ENCODE data around the gene CCT3. TPM values are rescaled to one million over a fixed set of nuclear protein-coding genes. Genes with fewer than 3 reads are reported as not detected.

Gene CCT3
- total RNA-seq, 1 experiment from 2014 or later: 619 TPM

DNA sequence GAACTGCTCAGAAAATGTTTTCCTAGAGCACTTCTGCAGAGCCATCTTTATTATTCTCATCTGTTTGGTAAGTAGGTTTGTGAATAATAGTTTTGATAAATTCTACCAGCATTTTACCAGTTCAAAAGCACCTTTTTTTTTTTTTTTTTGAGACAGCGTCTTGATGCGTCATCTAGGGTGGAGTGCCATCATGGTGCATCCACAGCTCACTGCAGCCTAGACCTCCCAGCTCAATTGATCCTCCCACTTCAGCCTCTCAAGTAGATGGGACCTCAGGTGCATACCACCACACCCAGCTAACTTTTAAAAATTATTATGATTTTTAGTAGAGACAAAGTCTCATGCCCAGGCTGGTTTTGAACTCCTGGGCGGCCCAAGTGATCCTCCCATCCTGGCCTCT, 21.2 kb upstream of the CCT3 start:
- Histone ChIP-seq H3K4me1 (ENCODE audit: control insufficient read depth in 1 of 2, insufficient read depth in 2 of 2, low read length in 2 of 2) (peaks cover 13 to 17% of the 10 kb centered on the region in 2 experiments; a peak in 3 of 4 replicates), H4K20me1 (ENCODE audit: insufficient read depth) (no peaks in the 10 kb centered on the region), H2AFZ (ENCODE audit: low read depth, low read length, poor library complexity, severe bottlenecking) (no peak overlapping the region), H3K9me3 (ENCODE audit: control insufficient read depth in 1 of 2, insufficient read depth in 1 of 2, low read depth in 1 of 2, low read length in 2 of 2) (no peaks in the 10 kb centered on the region), H3K4me3 (replicated peaks in 1 of 2; ENCODE audit: low read depth in 1 of 2, low read length in 2 of 2) (no peak overlapping the region), H3K9ac (ENCODE audit: low read length) (no peak overlapping the region), H3K36me3 (ENCODE audit: control insufficient read depth in 1 of 2, insufficient read depth in 2 of 2, low read length in 2 of 2) (no peaks in the 10 kb centered on the region), H3K9me2 (ENCODE audit: insufficient read depth) (no peaks in the 10 kb centered on the region), H3K27me3 (ENCODE audit: insufficient read depth, low read length) (no peaks in the 10 kb centered on the region), H3K27ac (ENCODE audit: low read depth, low read length) (no peak overlapping the region), H3K4me2 (ENCODE audit: low read length) (no peak overlapping the region), H3K79me2 (ENCODE audit: insufficient read depth, low read length) (no peaks in the 10 kb centered on the region)
- ChIA-PET RAD21 (ENCODE audit: low non-redundant PET in 1 of 2, low total read pairs in 2 of 2, uncharacterized antibody in 2 of 2, unreplicated experiment in 2 of 2) (interaction anchor here in 1 of 2 experiments (0.6 kb wide), 1 partner anchor 136 kb away, joined by 3 read pairs; no protein-coding TSS in a partner anchor), POLR2A (interaction anchor here (1.2 to 1.3 kb wide), 2 partner anchors 12 to 87 kb away, joined by 3 to 4 read pairs; no protein-coding TSS in a partner anchor), CTCF (interaction anchor here (0.7 to 2.6 kb wide), 7 partner anchors 14 to 333 kb away, joined by 3 to 8 read pairs (median 3); no protein-coding TSS in a partner anchor)
- TF ChIP-seq EZH2phosphoT487 (IDR thresholded peaks at IDR 0.05; ENCODE audit: borderline replicate concordance) (no peak), POLR2A (IDR thresholded peaks at IDR 0.05; ENCODE audit: borderline replicate concordance, extremely low read depth, insufficient read depth, insufficient read length) (no peak), ZNF274 (IDR thresholded peaks at IDR 0.05; ENCODE audit: low read depth, low read length) (no peak)
- TF ChIP-seq, protein P1, sequence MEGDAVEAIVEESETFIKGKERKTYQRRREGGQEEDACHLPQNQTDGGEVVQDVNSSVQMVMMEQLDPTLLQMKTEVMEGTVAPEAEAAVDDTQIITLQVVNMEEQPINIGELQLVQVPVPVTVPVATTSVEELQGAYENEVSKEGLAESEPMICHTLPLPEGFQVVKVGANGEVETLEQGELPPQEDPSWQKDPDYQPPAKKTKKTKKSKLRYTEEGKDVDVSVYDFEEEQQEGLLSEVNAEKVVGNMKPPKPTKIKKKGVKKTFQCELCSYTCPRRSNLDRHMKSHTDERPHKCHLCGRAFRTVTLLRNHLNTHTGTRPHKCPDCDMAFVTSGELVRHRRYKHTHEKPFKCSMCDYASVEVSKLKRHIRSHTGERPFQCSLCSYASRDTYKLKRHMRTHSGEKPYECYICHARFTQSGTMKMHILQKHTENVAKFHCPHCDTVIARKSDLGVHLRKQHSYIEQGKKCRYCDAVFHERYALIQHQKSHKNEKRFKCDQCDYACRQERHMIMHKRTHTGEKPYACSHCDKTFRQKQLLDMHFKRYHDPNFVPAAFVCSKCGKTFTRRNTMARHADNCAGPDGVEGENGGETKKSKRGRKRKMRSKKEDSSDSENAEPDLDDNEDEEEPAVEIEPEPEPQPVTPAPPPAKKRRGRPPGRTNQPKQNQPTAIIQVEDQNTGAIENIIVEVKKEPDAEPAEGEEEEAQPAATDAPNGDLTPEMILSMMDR (IDR thresholded peaks at IDR 0.05 in 2 of 3, conservative IDR thresholded peaks at IDR 0.05 in 1 of 3; ENCODE audit: borderline replicate concordance in 1 of 3, insufficient read depth in 1 of 3, low read depth in 2 of 3, low read length in 2 of 3): no peak
- no TSS peak for BruUV-seq (replicated peaks)
- DNase-seq (ENCODE audit: low read depth, low spot score) (no peak), ATAC-seq (no peak)
- intact Hi-C loops (cut with micrococcal nuclease): no loop called here

DNA sequence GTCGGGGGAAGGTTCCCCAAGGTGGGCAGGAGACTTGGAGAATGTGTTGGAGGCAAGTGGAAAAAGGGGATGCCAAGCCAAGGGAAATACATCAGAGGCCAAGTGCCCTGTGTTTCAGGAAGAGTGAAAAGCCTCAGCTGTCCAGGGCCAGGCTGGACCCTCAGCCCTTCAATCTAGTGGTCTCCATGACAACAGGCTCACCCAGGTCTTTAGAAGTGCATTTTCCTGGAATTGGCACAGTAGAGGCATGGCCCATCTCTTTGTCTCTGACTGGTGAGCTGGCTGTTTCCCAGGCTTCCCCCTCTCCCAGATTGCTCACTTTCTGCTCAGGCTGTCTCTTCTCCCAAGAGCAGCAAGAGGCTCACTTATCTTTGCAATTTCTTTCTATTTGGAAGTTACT, 20.5 kb upstream of the CCT3 start:
- no TSS peak for BruUV-seq (replicated peaks)
- Histone ChIP-seq H3K4me1 (ENCODE audit: control insufficient read depth in 1 of 2, insufficient read depth in 2 of 2, low read length in 2 of 2) (peaks cover 13 to 17% of the 10 kb centered on the region in 2 experiments; a peak in 3 of 4 replicates), H2AFZ (ENCODE audit: low read depth, low read length, poor library complexity, severe bottlenecking) (no peak overlapping the region), H3K4me2 (ENCODE audit: low read length) (no peak overlapping the region), H3K36me3 (ENCODE audit: control insufficient read depth in 1 of 2, insufficient read depth in 2 of 2, low read length in 2 of 2) (no peaks in the 10 kb centered on the region), H4K20me1 (ENCODE audit: insufficient read depth) (no peaks in the 10 kb centered on the region), H3K9me3 (ENCODE audit: control insufficient read depth in 1 of 2, insufficient read depth in 1 of 2, low read depth in 1 of 2, low read length in 2 of 2) (no peaks in the 10 kb centered on the region), H3K9me2 (ENCODE audit: insufficient read depth) (no peaks in the 10 kb centered on the region), H3K27ac (ENCODE audit: low read depth, low read length) (no peak overlapping the region), H3K79me2 (ENCODE audit: insufficient read depth, low read length) (no peaks in the 10 kb centered on the region), H3K4me3 (replicated peaks in 1 of 2; ENCODE audit: low read depth in 1 of 2, low read length in 2 of 2) (no peak overlapping the region), H3K27me3 (ENCODE audit: insufficient read depth, low read length) (no peaks in the 10 kb centered on the region), H3K9ac (ENCODE audit: low read length) (no peak overlapping the region)
- intact Hi-C loops (cut with micrococcal nuclease): no loop called here
- TF ChIP-seq, protein P1 (IDR thresholded peaks at IDR 0.05 in 2 of 3, conservative IDR thresholded peaks at IDR 0.05 in 1 of 3; ENCODE audit: borderline replicate concordance in 1 of 3, insufficient read depth in 1 of 3, low read depth in 2 of 3, low read length in 2 of 3): no peak
- no peak for TF ChIP-seq JUND (IDR thresholded peaks at IDR 0.05)
- no peak for TF ChIP-seq YY1 (IDR thresholded peaks at IDR 0.05; ENCODE audit: extremely low read depth, insufficient replicate concordance, low read depth, low read length)
- TF ChIP-seq TCF7L2 (IDR thresholded peaks at IDR 0.05; ENCODE audit: borderline replicate concordance, extremely low read depth, insufficient read depth, insufficient read length): no peak
- ChIA-PET POLR2A (interaction anchor here (1.2 to 1.3 kb wide), 2 partner anchors 12 to 87 kb away, joined by 3 to 4 read pairs; no protein-coding TSS in a partner anchor), CTCF (interaction anchor here (1.1 to 2.6 kb wide), 4 partner anchors 14 to 145 kb away, joined by 3 to 8 read pairs (median 6); no protein-coding TSS in a partner anchor), RAD21 (ENCODE audit: low non-redundant PET in 1 of 2, low total read pairs in 2 of 2, uncharacterized antibody in 2 of 2, unreplicated experiment in 2 of 2) (no interaction called here)
- no peak for ATAC-seq
- DNase-seq (ENCODE audit: low read depth, low spot score): no peak

All from HCT116 (cell line).